Loucy (cell line): ENCODE results near the gene CLINT1.

ENCODE experiments used
- H2AFZ ChIP-seq: fragments of 200-600 bp; sonication (generic); 2 replicates; pipeline ENCODE4 v1.6.0; 2016; ENCODE audit warnings: antibody characterized with exemption, mild to moderate bottlenecking, low read length, moderate library complexity
- H3F3A ChIP-seq: fragments of 200-600 bp; 2 replicates; pipeline ENCODE4 v1.6.0; 2016; ENCODE audit warnings: antibody characterized with exemption, low read depth, mild to moderate bottlenecking
- H3K27me3 ChIP-seq: fragments of 200-600 bp; sonication (generic); 2 replicates; pipeline ENCODE4 v1.6.1; 2014; ENCODE audit warnings: low read length, mild to moderate bottlenecking; ENCODE audit not compliant: insufficient read depth, poor library complexity, severe bottlenecking
- H3K36me3 ChIP-seq: fragments of 200-600 bp; sonication (generic); 2 replicates; pipeline ENCODE4 v1.6.1; 2016; ENCODE audit warnings: low read length; ENCODE audit not compliant: insufficient read depth
- H3K4me1 ChIP-seq: fragments of 200-600 bp; sonication (generic); 2 replicates; pipeline ENCODE4 v1.5.1; 2014; ENCODE audit warnings: low read length, mild to moderate bottlenecking; ENCODE audit not compliant: insufficient read depth, poor library complexity, severe bottlenecking
- H3K4me2 ChIP-seq: fragments of 200-600 bp; sonication (generic); 2 replicates; pipeline ENCODE4 v1.6.0; 2014; ENCODE audit warnings: antibody characterized with exemption, low read length, low read depth, mild to moderate bottlenecking; ENCODE audit not compliant: poor library complexity, severe bottlenecking
- H3K4me3 ChIP-seq: fragments of 200-600 bp; sonication (generic); 2 replicates; pipeline ENCODE4 v1.5.1; 2014; ENCODE audit warnings: low read length, mild to moderate bottlenecking, mixed read lengths; ENCODE audit not compliant: poor library complexity, severe bottlenecking
- H3K79me2 ChIP-seq: fragments of 200-600 bp; sonication (generic); 2 replicates; pipeline ENCODE4 v1.6.1; 2014; ENCODE audit warnings: low read length; ENCODE audit not compliant: insufficient read depth
- H3K9ac ChIP-seq: fragments of 200-600 bp; sonication (generic); 2 replicates; pipeline ENCODE4 v1.6.0; 2014; ENCODE audit warnings: mild to moderate bottlenecking, low read depth, low read length, moderate library complexity; ENCODE audit not compliant: poor library complexity, severe bottlenecking
- H3K9me2 ChIP-seq: fragments of 200-600 bp; sonication (generic); replicated peaks from 2 replicates; pipeline ENCODE4 v1.6.1; 2016; ENCODE audit warnings: low read depth, low read length, mixed read lengths
- H3K9me3 ChIP-seq: fragments of 200-600 bp; sonication (generic); 2 replicates; pipeline ENCODE4 v1.6.1; 2014; ENCODE audit warnings: mild to moderate bottlenecking, antibody characterized with exemption, low read length, low read depth; ENCODE audit not compliant: insufficient read depth
- H4K20me1 ChIP-seq: fragments of 200-600 bp; sonication (generic); 2 replicates; pipeline ENCODE4 v1.6.0; 2014; ENCODE audit warnings: antibody characterized with exemption, low read length, mild to moderate bottlenecking; ENCODE audit not compliant: insufficient read depth, poor library complexity, severe bottlenecking
- CTCF ChIP-seq: fragments of 200-600 bp; sonication (generic); conservative IDR thresholded peaks from 2 replicates; pipeline ENCODE4 v1.5.1; 2014; ENCODE audit warnings: mild to moderate bottlenecking, antibody characterized with exemption, low read length
- EZH2phosphoT487 ChIP-seq: fragments of 200-600 bp; IDR thresholded peaks from 2 replicates; pipeline ENCODE4 v1.6.1; 2018; ENCODE audit warnings: antibody characterized with exemption, mild to moderate bottlenecking, moderate library complexity, borderline replicate concordance

Gene CLINT1

GRCh38 chr5:157867751-157868387 lies 8.9 kb upstream of the CLINT1 start:
- no peak overlapping the region for H3K4me2 ChIP-seq
- H3K36me3 ChIP-seq: no peaks in the 10 kb centered on the region
- H2AFZ ChIP-seq: peak overlapping the region; percentile 26; the same call in 1 of the 2 replicates
- no peak overlapping the region for H3K4me3 ChIP-seq
- no peaks in the 10 kb centered on the region for H3K79me2 ChIP-seq
- H3K9ac ChIP-seq: no peak overlapping the region
- H3K4me1 ChIP-seq: peaks cover 5% of the 10 kb centered on the region
- H3K9me3 ChIP-seq: no peaks in the 10 kb centered on the region
- TF ChIP-seq CTCF: no peak
- no peak for TF ChIP-seq EZH2phosphoT487
- H3K27me3 ChIP-seq: no peaks in the 10 kb centered on the region
- H3K9me2 ChIP-seq: no peaks in the 10 kb centered on the region
- no peaks in the 10 kb centered on the region for H3F3A ChIP-seq
- no peaks in the 10 kb centered on the region for H4K20me1 ChIP-seq

GRCh38 chr5:157866536-157866935 lies 7.6 kb upstream of the CLINT1 start:
- Histone ChIP-seq H4K20me1 (no peaks in the 10 kb centered on the region), H3F3A (no peaks in the 10 kb centered on the region), H3K36me3 (no peaks in the 10 kb centered on the region), H3K9me3 (no peaks in the 10 kb centered on the region), H3K79me2 (no peaks in the 10 kb centered on the region), H3K27me3 (no peaks in the 10 kb centered on the region), H2AFZ (no peak overlapping the region), H3K9me2 (no peaks in the 10 kb centered on the region), H3K4me1 (peaks cover 5% of the 10 kb centered on the region), H3K4me2 (no peak overlapping the region), H3K4me3 (no peak overlapping the region), H3K9ac (no peak overlapping the region)
- no peak for TF ChIP-seq CTCF
- no peak for TF ChIP-seq EZH2phosphoT487

GRCh38 chr5:157865781-157866180 lies 6.8 kb upstream of the CLINT1 start:
- H3K4me3 ChIP-seq: no peak overlapping the region
- no peaks in the 10 kb centered on the region for H4K20me1 ChIP-seq
- no peak overlapping the region for H3K9ac ChIP-seq
- H3F3A ChIP-seq: no peaks in the 10 kb centered on the region
- no peaks in the 10 kb centered on the region for H3K27me3 ChIP-seq
- H3K9me2 ChIP-seq: no peaks in the 10 kb centered on the region
- no peaks in the 10 kb centered on the region for H3K36me3 ChIP-seq
- H3K9me3 ChIP-seq: no peaks in the 10 kb centered on the region
- TF ChIP-seq EZH2phosphoT487 (no peak), CTCF (no peak)
- no peak overlapping the region for H3K4me2 ChIP-seq
- peaks cover 5% of the 10 kb centered on the region for H3K4me1 ChIP-seq
- H2AFZ ChIP-seq: no peak overlapping the region
- no peaks in the 10 kb centered on the region for H3K79me2 ChIP-seq
